GM18502 (cell line): Measurements from ENCODE around the gene CCDC144A.
"Not testable (repeated sequence)": the region's sequence is repeated elsewhere in the genome, so short reads cannot be mapped to it uniquely, and the experiment has no call there.

Source experiments
- ATAC-seq: cut with Tn5 transposase; IDR thresholded peaks from one replicate; pipeline ENCODE4 v1.9.1; 2021; ENCODE audit warnings: mild to moderate bottlenecking; ENCODE audit not compliant: unreplicated experiment, poor library complexity

CCDC144A gene

GRCh38 chr17:16817201-16817600 is 127.2 kb downstream of the CCDC144A start:
- no peak for ATAC-seq

DNA sequence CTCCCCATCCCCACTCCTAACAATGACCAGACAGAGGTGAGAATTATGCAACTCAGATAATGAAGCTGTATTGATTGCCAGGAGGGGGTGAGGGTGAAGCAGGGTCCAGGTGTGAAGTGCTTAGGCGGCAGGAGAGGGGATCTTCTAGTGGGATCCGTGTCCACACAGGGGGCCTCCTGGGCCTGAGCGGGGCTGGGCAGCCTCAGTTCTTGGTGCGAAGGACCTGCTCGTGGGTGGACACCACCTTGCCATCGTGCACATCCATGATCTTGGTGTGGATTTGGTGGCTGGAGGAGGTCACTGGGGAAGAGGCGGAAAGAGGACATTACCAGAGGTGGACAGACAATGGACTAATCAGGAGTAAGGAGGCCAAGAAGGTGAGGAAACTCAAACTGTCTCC is 127.9 kb downstream of the CCDC144A start:
- ATAC-seq, result not testable (repeated sequence)

- ATAC-seq, result no peak
Measured at GRCh38 chr17:16818340-16818739, 128.3 kb downstream of the CCDC144A start.

DNA sequence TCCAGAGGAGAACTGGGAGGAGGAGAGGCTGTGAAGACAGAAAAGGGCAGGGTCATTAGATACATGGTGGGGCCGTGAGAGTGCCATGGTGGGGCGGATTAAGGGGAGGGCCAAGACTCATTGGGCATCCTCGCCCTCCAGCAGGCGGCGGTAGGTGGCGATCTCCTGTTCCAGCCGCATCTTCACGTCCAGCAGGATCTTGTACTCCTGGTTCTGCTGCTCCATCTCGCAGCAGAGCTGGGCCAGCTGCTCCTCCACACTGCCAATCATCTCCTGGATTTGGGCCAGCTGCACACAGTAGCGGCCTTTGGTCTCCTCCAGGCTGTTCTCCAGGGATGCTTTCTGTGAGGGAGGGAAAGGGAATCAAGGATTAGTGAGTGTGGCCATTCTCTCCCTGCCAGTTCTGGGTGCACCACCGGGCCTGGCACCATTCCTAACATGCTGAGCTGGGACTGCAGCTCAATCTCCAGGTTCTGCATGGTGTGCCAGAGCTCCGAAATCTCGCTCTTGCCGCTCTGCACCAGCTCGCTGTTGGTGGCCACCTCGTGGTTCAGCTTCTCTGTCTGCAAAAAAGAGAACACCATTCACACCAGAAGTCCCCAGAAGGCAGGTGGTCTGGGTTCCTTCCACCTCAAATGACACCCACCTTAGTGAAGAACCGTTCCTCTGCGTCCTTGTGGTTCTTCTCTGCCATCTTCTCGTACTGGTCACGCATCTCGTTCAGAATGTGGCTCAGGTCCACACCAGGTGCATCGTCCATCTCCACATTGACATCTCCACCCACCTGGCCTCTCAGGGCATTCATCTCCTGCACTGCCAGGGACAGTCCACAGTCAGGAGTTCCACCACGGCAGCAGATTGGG is 129.0 kb downstream of the CCDC144A start:
- ATAC-seq, result no peak

- ATAC-seq, result no peak
Measured at GRCh38 chr17:16820161-16820877, 130.3 kb downstream of the CCDC144A start.

DNA sequence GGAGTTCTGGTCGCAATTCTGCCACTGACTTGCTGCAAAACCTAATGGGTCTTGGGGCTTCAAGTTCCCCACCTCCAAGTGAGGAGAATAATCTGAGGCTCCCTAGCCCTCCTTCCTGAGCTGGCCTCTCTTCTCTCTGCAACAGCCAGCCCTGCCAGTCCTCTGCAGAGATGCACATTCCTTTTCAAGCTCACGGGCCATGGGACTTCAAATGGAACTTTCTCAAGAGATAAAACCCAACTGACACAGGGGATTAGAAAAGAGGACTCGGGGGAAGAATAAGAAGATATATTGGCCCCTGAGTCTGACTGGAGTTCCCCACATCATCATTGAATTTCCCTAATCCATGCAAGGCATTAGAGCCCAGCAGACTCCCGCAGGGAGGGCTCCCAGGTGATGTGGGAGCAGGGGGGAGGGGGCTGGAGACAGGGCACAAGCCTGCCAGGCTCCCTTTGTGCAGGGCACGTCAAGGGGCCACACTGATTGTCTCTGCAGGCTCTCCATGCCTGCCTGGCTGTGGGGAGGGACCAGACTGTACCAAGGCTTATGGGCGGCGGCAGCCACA is 131.0 kb downstream of the CCDC144A start:
- ATAC-seq, result no peak

GRCh38 chr17:16822133-16822532 is 132.1 kb downstream of the CCDC144A start:
- not testable (repeated sequence) for ATAC-seq

DNA sequence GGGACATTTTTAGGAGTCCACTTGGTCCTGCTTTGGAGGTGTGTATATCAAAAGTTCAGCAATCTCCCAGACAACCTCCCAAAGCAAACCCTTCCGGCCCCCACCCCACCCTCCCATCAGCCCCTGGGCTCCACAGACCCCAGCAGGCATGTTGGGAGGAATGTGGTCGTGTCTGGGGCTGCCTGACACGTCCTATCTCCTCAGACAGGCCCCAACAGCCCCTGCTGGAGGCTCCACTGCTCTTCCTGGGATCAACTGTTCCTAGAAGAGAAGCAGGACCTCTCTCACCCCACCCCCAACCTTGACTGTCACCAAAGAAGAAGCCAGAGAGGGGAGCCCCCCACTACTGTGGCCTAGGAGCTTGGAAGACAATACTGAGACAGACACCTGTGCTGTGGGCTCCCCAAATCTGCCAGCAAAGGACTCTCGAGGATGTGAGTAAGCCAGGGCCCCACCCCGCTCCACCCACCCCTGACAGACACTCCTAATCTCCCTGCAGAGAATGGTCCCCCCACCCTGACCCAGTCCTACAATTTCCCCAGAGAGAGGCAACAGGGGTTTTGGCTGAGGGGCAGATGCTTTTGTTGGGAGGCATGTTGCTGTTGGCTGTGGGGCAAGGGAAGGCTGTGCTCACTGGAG is 133.8 kb downstream of the CCDC144A start:
- ATAC-seq, result not testable (repeated sequence)
